ENCODE data around the gene PERM1.
"Not testable (repeated sequence)": the region's sequence is repeated elsewhere in the genome, so short reads cannot be mapped to it uniquely, and the experiment has no call there.

Gene PERM1

DNA sequence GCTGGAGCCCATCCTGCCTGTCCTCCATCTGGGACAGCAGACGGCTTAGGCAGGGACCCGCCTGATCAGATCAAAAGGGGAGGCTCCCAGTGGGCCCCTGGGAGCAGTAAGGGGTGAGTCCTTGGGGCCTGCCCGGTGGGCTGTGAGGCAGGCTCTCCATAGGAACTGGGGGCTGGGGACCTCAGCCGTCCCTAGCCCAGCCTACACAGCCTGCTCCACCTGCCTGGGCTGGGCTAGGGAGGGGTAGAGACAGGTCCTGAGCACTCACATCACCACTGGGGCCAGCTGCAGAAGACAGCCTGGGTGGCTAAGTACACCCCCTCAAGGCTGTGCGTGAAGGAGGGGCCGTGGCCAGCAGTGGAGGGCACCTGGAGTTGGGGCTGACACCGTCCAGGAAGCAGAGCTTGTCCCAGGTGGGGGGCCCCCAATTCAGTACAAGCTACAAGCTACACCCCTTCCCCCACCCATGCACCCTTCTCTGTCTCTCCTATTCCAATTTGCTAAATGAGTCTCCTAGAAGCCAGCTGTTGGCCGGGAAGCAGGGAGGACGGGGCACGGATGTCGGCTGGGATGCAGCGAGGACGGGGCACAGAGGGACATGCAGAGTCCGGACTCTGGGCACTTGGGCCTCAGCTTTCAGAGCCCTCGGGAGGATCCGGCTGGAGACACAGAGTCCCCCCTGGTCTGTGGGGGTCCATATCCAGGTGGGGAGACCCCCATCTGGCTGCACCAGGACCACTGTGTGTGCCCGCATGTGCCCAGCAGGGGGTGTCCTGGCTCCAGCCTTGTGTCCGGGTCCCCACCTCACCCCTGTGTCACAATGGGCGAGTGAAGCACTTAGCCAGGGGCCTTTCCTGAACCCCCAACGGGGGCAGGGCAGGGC is 33.1 kb upstream of the PERM1 start:
- no peak for DNase-seq

- DNase-seq = no peak
Measured at GRCh38 chr1:1013922-1014648, 32.2 kb upstream of the PERM1 start.

DNA sequence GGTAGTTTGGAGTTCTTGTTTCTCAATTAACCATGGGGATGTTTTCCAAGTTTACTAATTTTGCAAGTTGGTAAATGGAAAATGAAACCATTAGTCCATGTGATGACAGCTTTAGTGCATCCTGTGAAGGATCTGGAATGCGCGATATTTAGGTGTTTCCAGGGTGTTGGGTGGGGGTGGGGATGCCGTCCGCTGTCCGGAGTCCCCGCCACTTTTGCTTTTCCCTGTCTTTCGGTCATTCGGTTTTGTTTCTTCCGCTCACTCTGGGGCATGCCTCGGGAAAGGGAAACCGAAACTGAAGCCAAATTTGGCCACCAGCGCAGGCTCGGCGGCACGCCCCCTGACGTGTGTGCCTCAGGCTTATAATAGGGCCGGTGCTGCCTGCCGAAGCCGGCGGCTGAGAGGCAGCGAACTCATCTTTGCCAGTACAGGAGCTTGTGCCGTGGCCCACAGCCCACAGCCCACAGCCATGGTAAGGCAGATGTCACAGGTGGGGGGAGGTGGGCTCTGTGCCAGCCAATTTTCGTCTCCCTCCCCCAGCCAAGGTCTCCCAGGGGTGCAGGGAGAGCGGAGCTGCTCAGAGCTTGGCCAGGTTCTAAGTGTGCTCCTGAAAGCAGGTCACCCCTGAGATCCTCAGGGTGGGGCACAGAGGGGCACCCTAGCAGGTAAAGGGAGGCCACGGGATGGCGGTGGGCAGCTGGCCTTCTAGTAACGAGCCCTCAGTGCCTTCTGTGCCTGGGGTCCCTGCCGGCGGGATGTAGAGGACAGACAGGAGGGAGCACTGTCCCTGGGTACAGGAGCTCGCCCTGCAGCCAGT is 31.4 kb upstream of the PERM1 start, which contains the start of gene ISG15:
ISG15 (plus strand) TSS at position 393 of the 817 bp plus-strand sequence; CDS start at position 470, 77 bp downstream.
- DNase-seq = no peak

GRCh38 chr1:1012736-1013104 is 30.8 kb upstream of the PERM1 start:
- DNase-seq = not testable (repeated sequence)

DNA sequence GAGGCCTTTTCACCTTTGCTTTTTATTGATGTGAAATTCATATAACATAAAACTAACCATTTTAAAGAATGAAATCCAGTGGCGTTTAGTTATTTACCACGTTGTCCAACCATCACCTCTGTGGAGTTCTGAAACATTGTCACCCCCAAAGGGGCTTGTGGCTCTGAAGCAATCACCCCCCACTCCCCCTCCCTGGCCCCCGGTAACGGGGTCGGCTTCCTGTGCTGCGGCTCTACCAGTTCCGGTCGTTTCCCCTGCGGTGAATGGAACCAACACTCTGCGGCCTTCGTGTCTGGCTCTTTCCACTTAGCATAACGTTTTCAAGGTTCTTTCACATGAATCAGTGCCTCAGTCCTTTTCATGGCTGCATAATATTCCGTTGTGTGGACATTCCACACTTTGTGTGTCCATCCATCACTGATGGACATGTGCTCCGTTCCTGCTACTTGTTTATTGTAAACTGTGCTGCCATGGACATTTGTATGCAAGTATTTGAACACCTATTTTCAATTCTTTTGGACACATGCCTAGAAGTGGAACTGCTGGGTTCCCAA is 29.6 kb upstream of the PERM1 start:
- DNase-seq = no peak

- DNase-seq = not testable (repeated sequence)
Measured at GRCh38 chr1:1010131-1010530, 28.2 kb upstream of the PERM1 start.

DNA sequence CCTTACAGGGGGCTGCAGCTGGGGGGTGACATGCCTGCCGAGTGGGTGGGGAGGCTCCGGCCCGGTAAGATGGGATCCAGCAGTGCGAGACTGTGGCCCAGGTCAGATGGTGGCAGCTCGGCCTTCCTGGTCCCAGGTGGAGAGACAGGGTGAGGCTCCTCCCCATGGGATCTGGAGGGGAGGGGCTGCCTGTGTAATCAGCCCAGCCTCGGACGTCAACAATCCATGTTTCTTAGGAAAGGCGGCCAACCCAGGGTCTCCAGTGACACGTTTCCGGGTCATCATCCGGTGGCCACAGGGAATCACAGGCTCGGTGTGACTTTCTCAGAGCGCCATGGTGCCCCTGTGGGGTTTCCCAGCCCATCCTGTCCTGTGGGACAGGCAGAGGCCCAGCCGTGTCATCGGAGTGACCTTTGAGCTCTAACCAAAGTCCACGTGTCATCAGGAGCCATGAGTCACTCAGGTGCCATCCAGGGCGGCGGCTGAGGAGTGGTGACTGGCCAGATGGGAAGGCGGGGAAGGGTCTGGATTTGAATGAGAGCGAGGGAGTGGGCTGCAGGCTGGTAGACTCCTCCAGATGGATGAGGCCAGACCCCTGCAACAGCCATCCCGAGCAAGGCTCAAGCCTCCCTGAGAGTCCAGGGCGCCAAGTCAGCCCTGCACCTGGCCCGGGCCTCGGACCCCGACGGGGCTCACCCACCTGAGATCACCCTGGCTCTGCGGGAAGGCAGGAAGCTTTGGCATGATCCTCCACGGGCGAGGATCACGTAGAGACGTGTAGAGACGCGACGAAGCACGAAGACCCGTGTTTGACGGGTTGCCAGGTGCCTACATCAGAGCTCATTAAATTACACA is 24.6 kb upstream of the PERM1 start:
- no peak for DNase-seq

GRCh38 chr1:1005774-1006304 is 23.9 kb upstream of the PERM1 start:
- DNase-seq = no peak

DNA sequence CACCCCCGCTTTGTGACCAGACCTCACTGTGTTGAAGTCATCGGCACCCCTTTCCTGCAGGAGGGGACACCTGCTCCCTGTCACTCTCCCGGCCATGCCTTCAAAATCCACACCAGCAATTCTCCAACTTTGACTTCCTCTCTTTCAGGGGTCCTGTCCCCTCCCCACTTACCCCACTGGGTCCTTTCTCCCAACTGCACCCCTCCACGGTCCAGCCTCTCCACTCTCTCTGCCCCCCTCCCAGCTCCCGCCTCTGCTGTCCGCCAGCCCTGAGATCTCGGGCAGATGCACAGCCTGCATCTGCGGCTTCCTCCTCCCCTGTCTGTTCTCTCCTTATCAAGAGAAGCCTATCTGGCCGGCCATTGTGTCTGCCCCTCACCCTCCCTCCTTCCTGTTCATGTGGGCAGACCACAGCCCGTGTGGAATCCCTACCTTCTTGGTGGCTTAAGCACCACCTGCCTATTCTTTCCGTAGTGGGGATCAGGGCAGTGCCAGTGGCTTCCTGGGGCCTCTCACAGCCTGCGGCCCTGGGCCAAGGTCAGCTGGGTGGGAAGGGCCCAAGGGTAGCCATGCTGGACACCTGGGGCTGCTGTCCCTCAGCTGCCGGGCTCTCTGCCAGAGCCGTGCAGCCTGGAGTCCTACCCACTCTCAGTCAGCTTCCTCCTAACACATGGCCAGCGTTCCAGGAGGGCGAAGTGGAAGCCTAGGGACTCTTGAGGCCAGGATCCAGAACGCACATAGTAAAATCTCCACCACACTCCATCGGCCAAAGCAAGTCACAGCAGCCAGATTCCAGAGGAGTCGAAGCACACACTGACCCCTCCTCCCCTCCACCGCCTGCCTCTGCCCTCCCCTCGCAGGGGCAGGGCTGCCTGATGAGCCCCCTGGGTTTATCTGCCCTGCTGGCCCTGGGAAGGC is 23.1 kb upstream of the PERM1 start:
- no peak for DNase-seq

DNA sequence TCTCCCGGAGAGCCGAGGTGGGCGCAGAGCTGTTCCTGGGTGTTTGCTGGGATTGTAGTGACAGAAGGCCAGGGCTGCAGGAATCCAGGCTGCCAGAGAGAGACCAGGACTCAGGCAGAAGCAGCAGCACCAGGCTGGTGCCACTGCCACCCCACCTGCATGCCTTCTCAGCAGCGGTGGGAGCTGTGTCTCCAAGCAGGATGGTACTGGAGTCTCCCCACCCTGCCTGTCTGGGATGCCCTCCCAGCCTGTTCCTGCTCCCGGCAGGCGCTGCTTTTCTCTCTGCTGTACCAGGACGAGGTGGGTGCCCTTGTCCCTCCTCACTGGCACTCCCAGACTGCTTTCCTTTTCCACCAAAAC is 22.5 kb upstream of the PERM1 start:
- DNase-seq = no peak

DNA sequence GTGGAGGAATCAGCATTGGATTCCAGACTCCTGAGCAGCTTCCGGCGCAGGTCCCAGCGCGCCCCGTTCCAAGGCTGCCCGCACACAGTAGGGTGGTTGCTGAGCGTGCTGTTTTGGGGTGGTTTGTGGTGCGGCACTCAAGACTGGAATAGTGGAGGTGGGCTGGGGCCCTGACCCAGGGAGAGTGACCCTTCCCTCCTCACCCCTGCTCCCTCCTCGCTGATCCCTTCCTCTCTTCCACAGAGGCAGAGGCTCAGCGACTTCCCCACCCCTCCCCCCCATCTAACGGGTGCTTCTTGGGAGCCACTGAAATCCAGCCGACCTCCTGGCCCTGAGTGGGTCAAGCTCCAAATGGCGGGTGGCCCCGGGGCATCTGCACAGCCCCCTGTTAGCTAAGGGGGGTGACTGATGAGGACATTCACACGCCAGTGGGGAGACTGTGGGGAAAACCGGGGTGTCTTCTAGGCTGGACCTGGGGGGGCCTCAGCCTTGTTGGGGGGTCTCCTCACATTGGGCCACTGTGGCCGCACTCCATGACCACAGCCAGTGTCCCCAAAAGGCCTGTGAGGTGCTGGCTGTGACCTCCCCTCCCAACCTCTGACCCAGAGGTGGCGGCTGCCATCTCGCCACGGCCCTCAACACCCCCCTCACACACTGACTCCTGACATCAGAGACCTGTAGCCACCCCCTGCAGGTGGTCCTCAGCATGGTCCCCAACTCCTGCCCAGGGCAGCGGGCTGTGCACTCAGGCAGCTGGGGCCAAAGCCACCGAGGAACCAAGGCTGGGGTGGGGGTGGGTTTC is 21.9 kb upstream of the PERM1 start:
- no peak for DNase-seq

DNA sequence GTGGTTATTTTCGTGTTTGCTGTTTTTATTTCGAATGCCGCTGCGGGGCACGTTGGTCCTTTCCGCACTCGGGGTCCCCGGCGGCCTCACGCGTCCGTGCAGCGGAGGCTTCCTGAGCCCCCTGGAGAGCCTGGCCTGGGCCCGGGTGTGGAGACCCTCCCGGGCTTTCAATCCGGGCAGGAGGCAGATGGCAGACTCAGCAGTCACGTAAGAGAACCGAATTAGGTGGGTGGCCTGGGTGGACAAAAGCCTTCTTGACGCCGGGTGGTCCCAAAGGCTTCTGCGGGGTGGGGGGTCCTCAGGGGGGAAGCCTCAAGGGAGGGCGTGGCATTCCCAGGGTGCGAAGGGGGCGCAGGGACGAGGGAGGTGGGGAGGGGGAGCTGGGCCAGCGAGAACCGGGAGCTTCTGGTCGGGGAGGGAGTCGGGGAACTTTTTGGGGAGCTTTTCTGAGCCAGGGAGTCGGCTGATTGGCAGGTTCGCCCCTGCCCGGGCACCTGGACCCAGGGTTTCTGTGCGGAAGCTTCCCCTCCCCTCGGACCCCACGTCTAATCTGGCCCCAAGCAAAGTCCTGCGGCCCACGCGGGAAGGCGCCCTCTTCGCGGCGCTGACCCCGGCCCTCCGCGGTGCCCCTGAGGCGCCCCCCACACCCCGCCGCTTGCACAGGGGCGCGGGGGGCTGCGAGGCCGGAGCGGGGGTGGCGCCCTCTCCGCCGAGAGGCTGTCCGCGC is 19.3 kb upstream of the PERM1 start:
- no peak for DNase-seq

DNA sequence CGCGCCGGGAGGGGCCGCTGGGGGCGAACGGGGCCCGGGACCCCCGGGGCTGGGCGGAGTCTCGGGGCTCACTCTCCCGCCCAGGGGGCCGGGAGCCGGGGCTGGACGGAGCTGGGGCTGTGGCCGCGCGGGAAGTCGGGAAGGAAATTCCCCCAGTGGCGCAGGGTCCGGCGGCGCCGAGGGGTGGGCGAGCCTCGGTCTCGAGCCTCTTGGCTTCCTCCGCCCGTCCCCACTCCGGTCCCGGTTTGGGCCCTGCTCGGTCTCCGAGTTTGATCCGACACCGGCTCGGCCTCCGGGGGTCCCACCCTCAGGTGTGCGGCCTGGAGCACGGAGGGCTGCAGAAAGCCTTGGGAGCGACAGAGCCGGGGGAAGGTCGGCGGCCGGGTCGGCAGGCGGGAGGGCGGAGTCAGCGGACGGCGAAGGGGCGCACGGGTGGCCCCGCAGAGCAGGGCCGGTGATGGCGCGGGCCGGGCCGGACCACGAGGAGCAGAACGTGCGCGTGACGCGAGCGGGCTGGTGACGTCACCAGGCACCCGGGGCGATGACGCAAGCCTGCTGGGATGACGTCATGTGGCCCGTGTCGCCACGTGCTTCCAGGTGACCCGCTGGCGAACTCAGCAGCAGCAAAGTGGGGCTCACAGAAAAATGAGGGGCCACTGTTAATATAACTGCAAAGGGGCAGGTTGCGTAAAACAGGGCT is 18.6 kb upstream of the PERM1 start:
- DNase-seq = peak in 1 of 2 experiments; percentile 61

- DNase-seq = peak; percentile 41 to 71
Measured at GRCh38 chr1:999725-1000356, 17.9 kb upstream of the PERM1 start, which contains the start of gene HES4. HES4 (minus strand) TSS chr1:1000097; CDS start chr1:999973, 124 bp downstream.

DNA sequence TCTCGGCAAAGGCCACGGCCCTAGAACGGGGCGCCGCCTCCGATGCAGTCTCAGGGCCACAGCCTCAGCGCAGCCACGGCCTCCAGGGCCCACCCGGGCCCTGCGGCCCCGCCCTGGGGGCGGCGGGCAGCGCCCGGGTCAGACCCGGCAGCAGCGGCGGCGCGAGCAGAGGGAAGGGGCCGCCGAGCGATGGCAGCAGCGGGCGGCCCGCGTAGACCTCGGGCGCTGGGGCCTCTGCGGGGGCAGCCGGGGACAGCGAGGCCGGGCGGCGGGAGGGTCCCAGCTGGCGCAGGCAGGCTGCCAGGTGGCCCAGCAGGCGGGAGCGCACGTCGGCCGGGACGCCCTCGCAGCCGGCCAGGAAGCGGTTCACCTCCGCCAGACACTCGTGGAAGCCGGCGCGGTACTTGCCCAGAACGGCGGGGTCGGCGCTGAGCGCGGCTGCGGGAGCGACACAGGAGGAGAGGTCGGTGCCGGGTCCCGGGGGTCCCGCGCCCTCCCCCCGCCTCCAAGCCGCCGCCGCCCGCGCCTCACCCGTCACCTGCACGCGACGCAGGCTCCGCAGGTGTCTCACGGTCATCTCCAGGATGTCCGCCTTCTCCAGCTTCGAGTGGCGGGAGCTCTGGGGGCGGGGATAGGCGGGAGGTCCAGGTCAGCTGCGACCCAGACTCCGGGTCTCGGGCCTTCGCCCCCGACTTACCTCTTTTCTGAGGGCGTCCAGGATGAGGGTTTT is 17.3 kb upstream of the PERM1 start:
- peak in 1 of 2 experiments; percentile 48 for DNase-seq

DNA sequence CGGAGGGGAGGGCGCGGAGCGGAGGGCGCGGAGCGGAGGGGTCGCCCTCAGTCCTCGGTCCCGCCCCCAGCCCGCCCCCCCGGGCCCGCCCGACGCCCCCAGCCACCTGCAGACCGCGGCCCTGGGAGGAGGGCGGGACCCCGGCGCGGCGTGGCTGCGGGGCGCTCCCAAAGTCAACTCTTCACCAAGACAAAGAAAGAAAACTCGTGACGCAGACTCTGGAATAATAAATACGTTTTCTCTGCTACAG is 16.8 kb upstream of the PERM1 start:
- no peak for DNase-seq
